SU-DHL-6 (cell line): ENCODE measurements around the gene COL13A1.

Experiments
- H2AFZ ChIP-seq: fragments of 200-600 bp; sonication (generic); 2 replicates; pipeline ENCODE4 v1.6.1; 2014; ENCODE audit warnings: low read depth, mild to moderate bottlenecking, moderate library complexity, mixed read lengths, antibody characterized with exemption, low read length; ENCODE audit not compliant: severe bottlenecking
- H3F3A ChIP-seq: fragments of 200-600 bp; shearing (Covaris generic); 2 replicates; pipeline ENCODE4 v1.6.0; 2016; ENCODE audit warnings: antibody characterized with exemption, mild to moderate bottlenecking; ENCODE audit not compliant: insufficient read depth
- H3K27ac ChIP-seq: fragments of 200-600 bp; sonication (generic); 2 replicates; pipeline ENCODE4 v1.5.1; 2016; ENCODE audit warnings: low read depth, mild to moderate bottlenecking, low read length, moderate library complexity, mixed read lengths
- H3K27me3 ChIP-seq: fragments of 200-600 bp; sonication (generic), shearing (Covaris generic); 2 replicates; pipeline ENCODE4 v1.6.0; 2014; ENCODE audit warnings: mild to moderate bottlenecking, low read length
- H3K36me3 ChIP-seq: fragments of 200-600 bp; sonication (generic); 2 replicates; pipeline ENCODE4 v1.6.1; 2014; ENCODE audit warnings: mild to moderate bottlenecking, low read length, mixed read lengths
- H3K4me2 ChIP-seq: fragments of 300-600, 200-600 bp; shearing (Covaris generic), sonication (generic); 2 replicates; pipeline ENCODE4 v1.6.0; 2014; ENCODE audit warnings: low read length, low read depth, mild to moderate bottlenecking; ENCODE audit not compliant: poor library complexity, severe bottlenecking
- H3K4me3 ChIP-seq: fragments of 200-600 bp; sonication (generic); 2 replicates; pipeline ENCODE4 v1.5.1; 2014; ENCODE audit warnings: antibody characterized with exemption, low read length, mild to moderate bottlenecking, mixed read lengths; ENCODE audit not compliant: insufficient read depth, poor library complexity, severe bottlenecking
- H3K79me2 ChIP-seq: fragments of 200-600 bp; sonication (generic); 2 replicates; pipeline ENCODE4 v1.6.1; 2014; ENCODE audit warnings: mild to moderate bottlenecking, low read length, moderate library complexity; ENCODE audit not compliant: insufficient read depth
- H3K9ac ChIP-seq: fragments of 200-600 bp; sonication (generic); 2 replicates; pipeline ENCODE4 v1.7.0; 2014; ENCODE audit warnings: mild to moderate bottlenecking, low read length
- H3K9me2 ChIP-seq: fragments of 200-600 bp; sonication (generic); replicated peaks from 2 replicates; pipeline ENCODE4 v1.6.1; 2014; ENCODE audit warnings: low read length; ENCODE audit not compliant: insufficient read depth
- H3K9me3 ChIP-seq: fragments of 200-600 bp; sonication (generic); 2 replicates; pipeline ENCODE4 v1.6.1; 2014; ENCODE audit warnings: low read length, mixed read lengths; ENCODE audit not compliant: insufficient read depth
- H4K20me1 ChIP-seq: fragments of 200-600 bp; sonication (generic); 2 replicates; pipeline ENCODE4 v1.6.1; 2014; ENCODE audit warnings: low read depth, mild to moderate bottlenecking, antibody characterized with exemption, low read length, moderate library complexity, mixed read lengths
- EZH2phosphoT487 ChIP-seq: fragments of 200-600 bp; sonication (generic), shearing (Covaris generic); conservative IDR thresholded peaks from 2 replicates; pipeline ENCODE4 v1.6.1; 2018; ENCODE audit warnings: mild to moderate bottlenecking, antibody characterized with exemption, low read length, moderate library complexity, mixed read lengths
- TF ChIP-seq, protein P1 (sequence below): fragments of 200-600 bp; sonication (generic); IDR thresholded peaks from one replicate; pipeline ENCODE4 v1.5.1; 2017; ENCODE audit warnings: antibody characterized with exemption, mild to moderate bottlenecking, low read length, moderate library complexity; ENCODE audit not compliant: insufficient read depth, poor library complexity, severe bottlenecking

Gene COL13A1

DNA sequence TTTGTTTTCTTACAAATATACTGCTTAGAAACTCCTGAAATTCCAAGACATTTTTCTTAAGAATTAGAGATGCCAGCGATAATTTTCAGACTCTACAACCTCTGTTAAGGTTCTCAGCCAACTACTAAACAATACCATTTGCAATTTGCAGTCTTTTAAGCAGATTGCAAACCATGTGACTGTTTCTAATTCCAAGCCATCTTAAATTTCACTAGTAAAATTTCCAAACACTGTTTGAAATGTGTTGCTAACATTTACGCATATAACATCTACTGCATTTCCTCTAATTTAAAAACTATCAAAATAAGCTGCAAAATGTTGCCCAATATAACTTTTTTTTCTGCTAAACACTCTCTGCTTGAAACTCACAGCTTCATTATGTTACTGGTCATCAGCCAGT is 194.9 kb downstream of the COL13A1 start:
- Histone ChIP-seq H3K36me3 (no peaks in the 10 kb centered on the region), H3K9me2 (no peaks in the 10 kb centered on the region), H3K79me2 (no peaks in the 10 kb centered on the region), H3K27ac (no peak overlapping the region), H3K4me2 (no peak overlapping the region), H3K4me3 (no peak overlapping the region), H4K20me1 (no peaks in the 10 kb centered on the region), H2AFZ (no peak overlapping the region), H3K27me3 (no peaks in the 10 kb centered on the region; the same call in 1 of the 2 replicates), H3F3A (no peaks in the 10 kb centered on the region), H3K9me3 (no peaks in the 10 kb centered on the region), H3K9ac (no peak overlapping the region)
- TF ChIP-seq, protein P1, sequence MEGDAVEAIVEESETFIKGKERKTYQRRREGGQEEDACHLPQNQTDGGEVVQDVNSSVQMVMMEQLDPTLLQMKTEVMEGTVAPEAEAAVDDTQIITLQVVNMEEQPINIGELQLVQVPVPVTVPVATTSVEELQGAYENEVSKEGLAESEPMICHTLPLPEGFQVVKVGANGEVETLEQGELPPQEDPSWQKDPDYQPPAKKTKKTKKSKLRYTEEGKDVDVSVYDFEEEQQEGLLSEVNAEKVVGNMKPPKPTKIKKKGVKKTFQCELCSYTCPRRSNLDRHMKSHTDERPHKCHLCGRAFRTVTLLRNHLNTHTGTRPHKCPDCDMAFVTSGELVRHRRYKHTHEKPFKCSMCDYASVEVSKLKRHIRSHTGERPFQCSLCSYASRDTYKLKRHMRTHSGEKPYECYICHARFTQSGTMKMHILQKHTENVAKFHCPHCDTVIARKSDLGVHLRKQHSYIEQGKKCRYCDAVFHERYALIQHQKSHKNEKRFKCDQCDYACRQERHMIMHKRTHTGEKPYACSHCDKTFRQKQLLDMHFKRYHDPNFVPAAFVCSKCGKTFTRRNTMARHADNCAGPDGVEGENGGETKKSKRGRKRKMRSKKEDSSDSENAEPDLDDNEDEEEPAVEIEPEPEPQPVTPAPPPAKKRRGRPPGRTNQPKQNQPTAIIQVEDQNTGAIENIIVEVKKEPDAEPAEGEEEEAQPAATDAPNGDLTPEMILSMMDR: no peak
- no peak for TF ChIP-seq EZH2phosphoT487

DNA sequence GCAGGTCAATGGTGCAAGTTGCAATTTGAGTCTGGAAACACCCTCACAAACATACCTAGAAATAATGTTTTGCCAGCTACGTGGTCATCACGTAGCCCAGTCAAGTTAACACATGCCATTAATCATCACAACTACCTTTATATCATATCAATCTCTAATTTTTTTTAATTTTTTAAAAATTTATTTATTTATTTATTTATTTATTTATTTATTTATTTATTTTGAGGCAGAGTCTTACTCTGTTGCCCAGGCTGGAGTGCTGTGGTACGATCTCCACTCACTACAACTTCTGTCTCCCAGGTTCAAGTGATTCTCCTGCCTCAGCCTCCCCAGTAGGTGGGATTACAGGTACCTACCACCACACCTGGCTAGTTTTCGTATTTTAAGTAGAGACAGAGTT is 198.6 kb downstream of the COL13A1 start:
- no peaks in the 10 kb centered on the region for H3K9me3 ChIP-seq
- no peak overlapping the region for H3K4me3 ChIP-seq
- no peaks in the 10 kb centered on the region for H3F3A ChIP-seq
- H4K20me1 ChIP-seq: no peaks in the 10 kb centered on the region
- no peak overlapping the region for H3K9ac ChIP-seq
- H3K4me2 ChIP-seq: no peak overlapping the region
- H3K9me2 ChIP-seq: no peaks in the 10 kb centered on the region
- no peaks in the 10 kb centered on the region for H3K79me2 ChIP-seq
- H2AFZ ChIP-seq: no peak overlapping the region
- no peaks in the 10 kb centered on the region for H3K36me3 ChIP-seq
- TF ChIP-seq, protein P1: no peak
- no peak for TF ChIP-seq EZH2phosphoT487
- no peaks in the 10 kb centered on the region; the same call in 1 of the 2 replicates for H3K27me3 ChIP-seq
- no peak overlapping the region for H3K27ac ChIP-seq

DNA sequence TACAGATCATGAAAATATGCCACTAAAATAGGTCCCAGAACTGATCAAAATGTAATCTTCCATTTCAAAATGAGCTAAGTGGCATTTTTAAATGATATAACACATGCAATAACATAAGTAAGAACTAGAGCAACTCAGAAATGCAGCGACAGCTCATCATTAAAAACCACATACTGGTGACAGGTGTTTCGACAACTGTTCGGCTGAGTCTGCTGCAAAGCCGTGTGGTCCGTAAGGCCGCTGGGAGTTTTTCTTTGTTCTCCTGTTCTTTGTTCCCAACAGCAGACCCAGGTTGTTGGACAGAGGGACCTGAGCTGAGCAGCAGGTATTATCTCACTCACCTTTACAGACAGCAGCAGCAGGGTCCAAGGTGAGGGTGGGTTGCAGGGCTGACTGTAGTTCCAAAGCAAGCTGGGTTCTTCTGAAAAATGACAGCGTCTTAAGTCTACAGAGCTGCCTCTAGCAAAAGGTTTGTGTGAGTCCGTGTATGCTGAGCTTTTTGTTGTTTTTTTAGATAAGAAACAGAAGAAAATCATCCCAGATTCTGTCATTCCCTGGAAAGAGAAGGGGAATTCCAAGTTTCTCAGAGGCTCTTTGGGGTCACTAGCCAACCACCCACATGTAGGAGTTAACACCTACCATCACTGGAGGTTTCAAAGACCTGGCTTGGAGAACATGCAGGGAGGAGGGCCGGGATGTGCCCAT is 205.6 kb downstream of the COL13A1 start:
- no peak overlapping the region for H3K9ac ChIP-seq
- H3K9me3 ChIP-seq: no peaks in the 10 kb centered on the region
- H3K9me2 ChIP-seq: no peaks in the 10 kb centered on the region
- H3K4me3 ChIP-seq: no peak overlapping the region
- H3K4me2 ChIP-seq: no peak overlapping the region
- H3K27ac ChIP-seq: no peak overlapping the region
- H3K27me3 ChIP-seq: no peaks in the 10 kb centered on the region
- no peaks in the 10 kb centered on the region for H3K79me2 ChIP-seq
- no peaks in the 10 kb centered on the region for H3F3A ChIP-seq
- H4K20me1 ChIP-seq: no peaks in the 10 kb centered on the region
- H2AFZ ChIP-seq: no peak overlapping the region
- no peaks in the 10 kb centered on the region for H3K36me3 ChIP-seq
- TF ChIP-seq, protein P1: no peak
- no peak for TF ChIP-seq EZH2phosphoT487
